ENCODE results near the gene SP9. TPM values are rescaled to one million over a fixed set of nuclear protein-coding genes. Genes with fewer than 3 reads are reported as not detected.

Gene SP9
- total and polyA plus RNA-seq, 9 of the 15 experiments (the other 6 are each of a cell fraction or from before 2014, with no cell fraction given), result 0.04 to 0.23 (median 0.11) TPM; not detected in 3

GRCh38 chr2:174325373-174326160 lies 9.2 kb upstream of the SP9 start (continued):
- no peak for TF ChIP-seq ZNF407 (IDR thresholded peaks at IDR 0.05; ENCODE audit: low read depth)
- peak; percentile 41; the same call in 1 of the 2 replicates for TF ChIP-seq DPF2 (IDR thresholded peaks at IDR 0.05)
- TF ChIP-seq ELK1 (CRISPR knock-in tag; IDR thresholded peaks at IDR 0.05), result no peak
- TF ChIP-seq CREB3 (tag; conservative IDR thresholded peaks at IDR 0.05; ENCODE audit: low read depth), result 0 out of 2 replicates have a peak, but pooled peaks have one; percentile 28
- no peak for TF ChIP-seq STAT5A (IDR thresholded peaks at IDR 0.05; ENCODE audit: borderline replicate concordance, low read length)
- no peak for TF ChIP-seq ZNF263 (CRISPR knock-in tag; IDR thresholded peaks at IDR 0.05; ENCODE audit: borderline replicate concordance)
- TF ChIP-seq ZNF766 (CRISPR knock-in tag; conservative IDR thresholded peaks at IDR 0.05), result no peak
- no peak for TF ChIP-seq CREBBP (IDR thresholded peaks at IDR 0.05; ENCODE audit: low read depth, low read length)
- no peak for TF ChIP-seq PHF21A (IDR thresholded peaks at IDR 0.05; ENCODE audit: borderline replicate concordance, low read depth)
- TF ChIP-seq ZNF512 (tag; IDR thresholded peaks at IDR 0.05), result no peak
- no peak for TF ChIP-seq HMBOX1 (IDR thresholded peaks at IDR 0.05)
- TF ChIP-seq ZNF12 (CRISPR knock-in tag; IDR thresholded peaks at IDR 0.05), result no peak
- no peak for TF ChIP-seq FOS (IDR thresholded peaks at IDR 0.05; ENCODE audit: extremely low read depth, insufficient read length)
- no peak for TF ChIP-seq DIDO1 (tag; IDR thresholded peaks at IDR 0.05; ENCODE audit: low read depth)
